Panc1 (cell line): ENCODE results near the gene MMP19. TPM values are rescaled to one million over a fixed set of nuclear protein-coding genes. Genes with fewer than 3 reads are reported as not detected.

Source experiments
- ATAC-seq: fragments of 200-7000 bp; cut with Tn5 transposase; 2 replicates; pipeline ENCODE4 v1.9.1; 2020; ENCODE audit warnings: mild to moderate bottlenecking, moderate library complexity
- BruUV-seq: library from RNA; stranded (reverse); fragments of 400-500 nt; replicated peaks from 2 replicates; lab custom pipeline; 2021; lab: Mats Ljungman, UMichigan
- CTCF ChIA-PET: fragments of 300-600 bp; sonication (Branson Sonifier 250); formaldehyde crosslinking; loops from one replicate; lab custom pipeline; 2022; ENCODE audit warnings: antibody characterized with exemption; lab: Charles Lee
- POLR2A ChIA-PET: fragments of 300-600 bp; sonication (Branson Sonifier 250); formaldehyde crosslinking; loops from one replicate; lab custom pipeline; 2022; ENCODE audit warnings: antibody characterized with exemption; lab: Charles Lee
- DNase-seq: peaks from one replicate; pipeline ENCODE4 v3.0.0-alpha.2; 2010; ENCODE audit warnings: low read depth, low spot score
- H3K27ac ChIP-seq: 2 replicates; pipeline ENCODE4 v1.5.1; 2011; ENCODE audit warnings: mild to moderate bottlenecking, low read length, inconsistent platforms
- H3K27me3 ChIP-seq: fragments of 200-500 bp; sonication (Bioruptor generic); 2 replicates; pipeline ENCODE4 v1.6.0; 2014; ENCODE audit warnings: low read length, inconsistent platforms; ENCODE audit not compliant: control insufficient read depth, insufficient read depth
- H3K36me3 ChIP-seq: fragments of 200-500 bp; sonication (Bioruptor generic); 2 replicates; pipeline ENCODE4 v1.5.1; 2014; ENCODE audit warnings: inconsistent platforms, mild to moderate bottlenecking, low read length, moderate library complexity; ENCODE audit not compliant: control insufficient read depth, insufficient read depth
- H3K4me1 ChIP-seq: 2 replicates; pipeline ENCODE4 v1.5.1; 2011; ENCODE audit warnings: inconsistent platforms, mild to moderate bottlenecking, low read length, moderate library complexity; ENCODE audit not compliant: control insufficient read depth, insufficient read depth
- H3K4me3 ChIP-seq, 2 experiments: 2 replicates each; pipeline ENCODE4 v1.5.1; 2011 to 2012; ENCODE audit warnings: low read depth in 2 of 2, low read length in 2 of 2, mild to moderate bottlenecking in 2 of 2, inconsistent platforms in 1 of 2, moderate library complexity in 1 of 2
- H3K9me3 ChIP-seq: fragments of 200-500 bp; sonication (Bioruptor generic); 2 replicates; pipeline ENCODE4 v1.5.1; 2014; ENCODE audit warnings: low read depth, mild to moderate bottlenecking, inconsistent platforms, low read length, moderate library complexity; ENCODE audit not compliant: control insufficient read depth, insufficient read depth
- POLR2AphosphoS5 ChIP-seq: IDR thresholded peaks from 2 replicates; pipeline ENCODE4 v1.6.1; 2012; ENCODE audit warnings: mild to moderate bottlenecking, low read depth, low read length, moderate library complexity
- REST ChIP-seq, 2 experiments: IDR thresholded peaks; 2 replicates each; pipeline ENCODE4 v1.6.1; 2011 to 2012; ENCODE audit warnings: low read depth in 2 of 2, control low read depth in 1 of 2, low read length in 1 of 2, mild to moderate bottlenecking in 1 of 2, moderate library complexity in 1 of 2; ENCODE audit not compliant: insufficient read depth in 1 of 2
- SIN3A ChIP-seq: IDR thresholded peaks from 2 replicates; pipeline ENCODE4 v1.6.1; 2012; ENCODE audit warnings: low read depth, mild to moderate bottlenecking, low read length, moderate library complexity, borderline replicate concordance; ENCODE audit not compliant: insufficient read depth
- TCF7L2 ChIP-seq: IDR thresholded peaks from 2 replicates; pipeline ENCODE4 v1.6.1; 2011; ENCODE audit warnings: mild to moderate bottlenecking, low read depth, low read length, inconsistent platforms
- in situ Hi-C: cut with HindIII; loops from 2 replicates; pipeline ENCODE4 v1.10.0; 2016; ENCODE audit warnings: low sequenced_read_pairs, low pct_unique_long_range_greater_than_20kb
- intact Hi-C: fragments of 100-400 bp; cut with micrococcal nuclease; formaldehyde crosslinking; loops from one replicate; pipeline ENCODE4 v1.10.0; 2022; ENCODE audit not compliant: unreplicated experiment
- total RNA-seq: library from RNA; stranded (reverse); gene quantifications from one replicate; pipeline ENCODE4 v1.2.1, GENCODE V29; 2021; ENCODE audit not compliant: unreplicated experiment
- TF ChIP-seq, protein P1 (sequence below): fragments of 450-650 bp; IDR thresholded peaks from 2 replicates; pipeline ENCODE4 v1.5.1; 2017; ENCODE audit warnings: mild to moderate bottlenecking

The MMP19 gene
- total RNA-seq, 1 experiment from 2014 or later = 0.05 TPM

- intact Hi-C loops (no loop called here), in situ Hi-C loops (no loop called here)
- Histone ChIP-seq H3K4me1 (peaks cover 20% of the 10 kb centered on the region), H3K27me3 (no peaks in the 10 kb centered on the region), H3K36me3 (peaks cover 6% of the 10 kb centered on the region; the same call in 1 of the 2 replicates), H3K4me3 (peak overlapping the region; percentile 75 to 92; a peak in 3 of 4 replicates), H3K27ac (peak overlapping the region; percentile 92; the same call in 1 of the 2 replicates), H3K9me3 (no peaks in the 10 kb centered on the region)
- CTCF ChIA-PET = no interaction called here
- POLR2A ChIA-PET = no interaction called here
- TF ChIP-seq REST (IDR thresholded peaks at IDR 0.05; ENCODE audit: insufficient read depth in 1 of 2, low read depth in 2 of 2, low read length in 1 of 2) (no peak), POLR2AphosphoS5 (no peak)
- TF ChIP-seq, protein P1, sequence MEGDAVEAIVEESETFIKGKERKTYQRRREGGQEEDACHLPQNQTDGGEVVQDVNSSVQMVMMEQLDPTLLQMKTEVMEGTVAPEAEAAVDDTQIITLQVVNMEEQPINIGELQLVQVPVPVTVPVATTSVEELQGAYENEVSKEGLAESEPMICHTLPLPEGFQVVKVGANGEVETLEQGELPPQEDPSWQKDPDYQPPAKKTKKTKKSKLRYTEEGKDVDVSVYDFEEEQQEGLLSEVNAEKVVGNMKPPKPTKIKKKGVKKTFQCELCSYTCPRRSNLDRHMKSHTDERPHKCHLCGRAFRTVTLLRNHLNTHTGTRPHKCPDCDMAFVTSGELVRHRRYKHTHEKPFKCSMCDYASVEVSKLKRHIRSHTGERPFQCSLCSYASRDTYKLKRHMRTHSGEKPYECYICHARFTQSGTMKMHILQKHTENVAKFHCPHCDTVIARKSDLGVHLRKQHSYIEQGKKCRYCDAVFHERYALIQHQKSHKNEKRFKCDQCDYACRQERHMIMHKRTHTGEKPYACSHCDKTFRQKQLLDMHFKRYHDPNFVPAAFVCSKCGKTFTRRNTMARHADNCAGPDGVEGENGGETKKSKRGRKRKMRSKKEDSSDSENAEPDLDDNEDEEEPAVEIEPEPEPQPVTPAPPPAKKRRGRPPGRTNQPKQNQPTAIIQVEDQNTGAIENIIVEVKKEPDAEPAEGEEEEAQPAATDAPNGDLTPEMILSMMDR = no peak
- no peak for DNase-seq
- BruUV-seq = no TSS peak
- ATAC-seq = no peak
Observed at GRCh38 chr12:55831447-55831815, 11.3 kb downstream of the MMP19 start.

DNA sequence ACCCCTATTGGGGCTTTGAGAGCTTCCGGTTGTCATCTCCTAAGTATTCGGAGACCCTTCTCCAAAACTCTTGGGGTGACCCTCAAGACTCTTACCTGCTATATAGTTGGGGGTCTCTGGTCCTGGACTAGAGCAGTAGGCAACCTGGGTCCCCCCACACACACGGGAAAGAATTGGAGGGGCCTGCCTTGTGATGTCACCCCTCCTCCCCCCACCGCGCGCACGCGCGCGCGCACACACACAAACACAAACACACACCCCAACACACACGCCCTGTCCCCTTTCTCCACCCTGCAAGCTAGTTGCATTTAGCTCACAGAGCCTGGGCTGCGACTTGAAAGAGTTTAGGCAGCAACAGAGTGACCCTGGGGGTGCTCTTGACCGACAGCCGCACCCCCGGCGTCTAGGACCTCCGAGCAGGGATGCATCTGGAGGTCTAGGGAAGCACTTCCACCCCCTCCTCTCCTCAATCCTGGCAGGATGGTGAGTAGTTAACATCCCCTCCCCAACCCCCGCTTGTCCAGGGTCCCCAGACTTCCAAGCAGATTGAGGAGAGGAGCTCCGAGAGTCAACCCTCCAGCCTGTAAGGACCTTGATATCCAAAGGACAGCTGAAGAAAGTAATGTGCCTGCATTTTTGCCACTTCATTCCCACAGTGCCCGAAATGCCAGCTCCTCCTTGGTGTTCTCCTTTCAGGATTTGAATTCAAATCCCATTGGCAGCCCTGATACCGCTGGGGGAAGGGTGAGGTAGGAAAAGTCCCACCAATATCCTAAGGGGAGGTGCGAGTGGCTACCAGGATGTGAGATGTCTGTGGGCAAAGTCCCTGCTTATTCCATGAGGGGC is 11.9 kb downstream of the MMP19 start:
- DNase-seq = no peak
- TF ChIP-seq TCF7L2 = no peak
- no peak for TF ChIP-seq SIN3A
- no peak for TF ChIP-seq POLR2AphosphoS5
- BruUV-seq = no TSS peak
- Histone ChIP-seq H3K27ac (peak overlapping the region; percentile 92), H3K9me3 (no peaks in the 10 kb centered on the region), H3K4me1 (peaks cover 23% of the 10 kb centered on the region), H3K27me3 (no peaks in the 10 kb centered on the region), H3K36me3 (peaks cover 6% of the 10 kb centered on the region; the same call in 1 of the 2 replicates), H3K4me3 (peak overlapping the region; percentile 75 to 92)
- ChIA-PET CTCF (interaction anchor here (0.6 kb wide), 1 partner anchor 59 kb away, joined by 4 read pairs; no protein-coding TSS in a partner anchor), POLR2A (interaction anchor here (1.1 to 2.0 kb wide), 2 partner anchors 13 to 15 kb away, joined by 3 to 21 read pairs; partner anchors contain the start of genes ORMDL2 and SARNP)
- intact Hi-C loops (no loop called here), in situ Hi-C loops (no loop called here)
- no peak for ATAC-seq
